Body of pancreas (tissue), 4 donors: Measurements from ENCODE around the gene TUNAR. TPM values are rescaled to one million over a fixed set of nuclear protein-coding genes. Genes with fewer than 3 reads are reported as not detected.

ENCODE experiments used
- ATAC-seq: fragments of 150-250 bp; one replicate; pipeline ENCODE4 v1.9.1; 2016
- DNase-seq, 4 donors: peaks; one replicate each; pipeline ENCODE4 v3.0.0-alpha.2; 2019
- H3K27ac ChIP-seq, 4 donors: fragments of 200-600 bp; sonication (generic); 1 replicate in 3 of 4; 2 replicates in 1 of 4; pipeline versions ENCODE4 v1.5.1 to v1.6.1; 2016 to 2019; ENCODE audit warnings: mild to moderate bottlenecking in 1 of 4, mixed read lengths in 1 of 4, moderate library complexity in 1 of 4
- H3K27me3 ChIP-seq, 2 donors: fragments of 200-600 bp; sonication (generic); one replicate each; pipeline ENCODE4 v1.6.0; 2016; ENCODE audit warnings: mild to moderate bottlenecking in 1 of 2
- H3K36me3 ChIP-seq, 2 donors: fragments of 200-600 bp; sonication (generic); replicated peaks in 1 of 2; 2 replicates each; pipeline ENCODE4 v1.5.1; 2016; ENCODE audit warnings: low read depth in 2 of 2; ENCODE audit not compliant: insufficient read depth in 1 of 2
- H3K4me1 ChIP-seq: fragments of 200-600 bp; sonication (generic); one replicate; pipeline ENCODE4 v1.6.0; 2016
- H3K4me3 ChIP-seq, 2 donors: fragments of 200-600 bp; sonication (generic); 1 replicate in 1 of 2; 2 replicates in 1 of 2; pipeline ENCODE4 v1.5.1; 2016 to 2019
- H3K9me3 ChIP-seq, 3 donors: fragments of 200-600 bp; sonication (generic); 1 replicate in 2 of 3; 2 replicates in 1 of 3; pipeline ENCODE4 v1.5.1; 2016
- CTCF ChIP-seq, 7 experiments: fragments of 450-650 bp in 4 of 7; fragments of 200-600 bp in 3 of 7; sonication (generic) in 3 of 7; IDR thresholded peaks; one replicate each; pipeline ENCODE4 v1.5.1; 2016 to 2019; ENCODE audit warnings: antibody characterized with exemption in 7 of 7
- POLR2A ChIP-seq, 3 donors: fragments of 450-650 bp; IDR thresholded peaks; one replicate each; pipeline ENCODE4 v1.6.1; 2016; ENCODE audit warnings: antibody characterized with exemption in 3 of 3, mild to moderate bottlenecking in 2 of 3
- WGBS, 2 donors: methylation state at CpG; one replicate each; pipeline ENCODE4 v1.1.5; 2017; 5-methylcytosine and 5-hydroxymethylcytosine counted together
- intact Hi-C: fragments of 100-400 bp; cut with DNase I; formaldehyde crosslinking; loops from one replicate; pipeline ENCODE4 v1.15.1; 2023
- total RNA-seq, 2 donors: library from RNA; depleted of rRNA; stranded (reverse); fragments of >200 nt; gene quantifications; one replicate each; pipeline ENCODE4 v1.1.0, GENCODE V29; 2016

TUNAR gene
- total RNA-seq, 2 donors from 2014 or later, result 1.0 TPM; not detected in 1

GRCh38 chr14:95885278-95885677 is 8.6 kb downstream of the TUNAR start:
- ATAC-seq (no peak), DNase-seq (no peak)
- H3K4me1 ChIP-seq, result peaks cover 6% of the 10 kb centered on the region
- no peaks in the 10 kb centered on the region for H3K9me3 ChIP-seq
- no peaks in the 10 kb centered on the region for H3K36me3 ChIP-seq
- no peak overlapping the region for H3K27ac ChIP-seq
- 74 to 76% methylated on average over 7 of the region's 7 CpGs for WGBS, 2 donors
- no peak for TF ChIP-seq CTCF (IDR thresholded peaks at IDR 0.05)
- no peak for TF ChIP-seq POLR2A (IDR thresholded peaks at IDR 0.05)
- intact Hi-C loops, result no loop called here
- H3K27me3 ChIP-seq, result no peaks in the 10 kb centered on the region
- H3K4me3 ChIP-seq, result no peak overlapping the region

- 66 to 69% methylated on average over 7 of the region's 7 CpGs for WGBS, 2 donors
- intact Hi-C loops, result no loop called here
- peak; percentile 18 to 54 (median 46) for DNase-seq
Observed at GRCh38 chr14:95885866-95886265, 9.2 kb downstream of the TUNAR start.

GRCh38 chr14:95886366-95887056 is 9.9 kb downstream of the TUNAR start:
- Histone ChIP-seq H3K27me3 (no peaks in the 10 kb centered on the region), H3K4me3 (no peak overlapping the region), H3K36me3 (no peaks in the 10 kb centered on the region), H3K9me3 (no peaks in the 10 kb centered on the region), H3K4me1 (peaks cover 6% of the 10 kb centered on the region), H3K27ac (peak overlapping the region in 1 of 4 donors; percentile 30)
- 44 to 77% methylated on average over 2 to 7 of the region's 7 CpGs for WGBS, 2 donors
- TF ChIP-seq CTCF (IDR thresholded peaks at IDR 0.05) (no peak), POLR2A (IDR thresholded peaks at IDR 0.05) (no peak)
- DNase-seq (peak in 3 of 4 donors; percentile 10 to 36 (median 13)), ATAC-seq (no peak)
- intact Hi-C loops, result no loop called here

More at GRCh38 chr14:95885866-95886265, 9.2 kb downstream of the TUNAR start:
- Histone ChIP-seq H3K27me3 (no peaks in the 10 kb centered on the region), H3K36me3 (no peaks in the 10 kb centered on the region), H3K27ac (peak overlapping the region in 1 of 4 donors; percentile 30), H3K9me3 (no peaks in the 10 kb centered on the region), H3K4me1 (peaks cover 6% of the 10 kb centered on the region), H3K4me3 (no peak overlapping the region)
- peak; percentile 52 for ATAC-seq
- TF ChIP-seq POLR2A (IDR thresholded peaks at IDR 0.05) (no peak), CTCF (IDR thresholded peaks at IDR 0.05) (no peak)

GRCh38 chr14:95887351-95887750 is 10.7 kb downstream of the TUNAR start:
- WGBS, 2 donors, result 73 to 75% methylated on average over 4 of the region's 4 CpGs
- Histone ChIP-seq H3K4me1 (peaks cover 6% of the 10 kb centered on the region), H3K4me3 (no peak overlapping the region), H3K36me3 (no peaks in the 10 kb centered on the region), H3K9me3 (no peaks in the 10 kb centered on the region), H3K27ac (no peak overlapping the region), H3K27me3 (no peaks in the 10 kb centered on the region)
- TF ChIP-seq POLR2A (IDR thresholded peaks at IDR 0.05) (no peak), CTCF (IDR thresholded peaks at IDR 0.05) (no peak)
- intact Hi-C loops, result no loop called here
- ATAC-seq (no peak), DNase-seq (no peak)
